K562 (cell line): ENCODE measurements around the gene AHSG. TPM values are rescaled to one million over a fixed set of nuclear protein-coding genes. Genes with fewer than 3 reads are reported as not detected.

Experiments used
- ATAC-seq: fragments of 200-7000 bp; cut with Tn5 transposase; 3 replicates; pipeline ENCODE4 v1.9.1; 2020; ENCODE audit warnings: moderate library complexity
- BruUV-seq: library from RNA; stranded (reverse); fragments of 400-500 nt; replicated peaks from 2 replicates; lab custom pipeline; 2021; lab: Mats Ljungman, UMichigan
- CTCF ChIA-PET: fragments of 300-600 bp; formaldehyde crosslinking; extraction: SDS; loops from one replicate; lab custom pipeline; 2021; ENCODE audit warnings: low intra/inter-chr PET ratio; lab: Yijun Ruan, JAX
- POLR2A ChIA-PET: fragments of 300-600, 350-650 bp; sonication (Branson Sonifier 250); formaldehyde crosslinking; extraction: SDS; loops from one replicate; lab custom pipeline; 2021; ENCODE audit warnings: antibody characterized with exemption, inconsistent platforms; lab: Yijun Ruan, JAX
- DNase-seq, 4 experiments: peaks; one replicate each; pipeline versions ENCODE4 v3.0.0 to v3.0.0-alpha.2; 2011 to 2018; ENCODE audit warnings: low spot score in 3 of 4, mixed read lengths in 3 of 4; ENCODE audit errors: extremely low read depth in 1 of 4
- FAIRE-seq: peaks from 2 replicates; lab custom pipeline; 2011; peaks lifted over from hg19 to GRCh38; lab: Jason Lieb, UNC
- H2AFZ ChIP-seq: 2 replicates; pipeline ENCODE4 v1.6.0; 2011; ENCODE audit warnings: low read depth, low read length, control low read depth, inconsistent platforms
- H3K27ac ChIP-seq: fragments of 200-600 bp; 3 replicates; pipeline ENCODE4 v1.8.0; 2011; ENCODE audit warnings: low read depth, mild to moderate bottlenecking, control low read depth, inconsistent platforms, low read length, moderate library complexity, mixed read lengths; ENCODE audit errors: extremely low read depth
- H3K27me3 ChIP-seq, 2 experiments: fragments of 300-600 bp in 1 of 2; 2 replicates in 1 of 2; 3 replicates in 1 of 2; pipeline versions ENCODE4 v1.6.0 to v1.8.0; 2011; ENCODE audit warnings: inconsistent platforms in 2 of 2, low read length in 2 of 2, mild to moderate bottlenecking in 1 of 2, mixed read lengths in 1 of 2, moderate library complexity in 1 of 2; ENCODE audit not compliant: control insufficient read depth in 2 of 2, insufficient read depth in 2 of 2
- H3K36me3 ChIP-seq: fragments of 300-600 bp; 3 replicates; pipeline ENCODE4 v1.8.0; 2011; ENCODE audit warnings: mild to moderate bottlenecking, low read length, inconsistent platforms; ENCODE audit not compliant: control insufficient read depth, insufficient read depth
- H3K4me1 ChIP-seq, 2 experiments: fragments of 200-600 bp in 1 of 2; replicated peaks in 1 of 2; 2 replicates in 1 of 2; 3 replicates in 1 of 2; pipeline versions ENCODE4 v1.5.1 to v1.8.0; 2011; ENCODE audit warnings: inconsistent platforms in 2 of 2, low read length in 2 of 2, mild to moderate bottlenecking in 1 of 2, mixed read lengths in 1 of 2, moderate library complexity in 1 of 2; ENCODE audit not compliant: control insufficient read depth in 2 of 2, insufficient read depth in 2 of 2
- H3K4me2 ChIP-seq: 2 replicates; pipeline ENCODE4 v1.6.1; 2011; ENCODE audit warnings: low read length, control low read depth, inconsistent platforms, mixed read lengths; ENCODE audit not compliant: insufficient read depth
- H3K4me3 ChIP-seq: fragments of 200-600 bp; sonication (generic), shearing (Covaris generic); 2 replicates; pipeline ENCODE4 v1.5.1; 2016; ENCODE audit warnings: control low read depth, inconsistent platforms
- H3K79me2 ChIP-seq: fragments of 200-600 bp; 3 replicates; pipeline ENCODE4 v1.8.0; 2011; ENCODE audit warnings: low read length, inconsistent platforms; ENCODE audit not compliant: control insufficient read depth, insufficient read depth
- H3K9ac ChIP-seq, 2 experiments: 2 replicates each; pipeline versions ENCODE4 v1.6.0 to v1.6.1; 2011; ENCODE audit warnings: low read depth in 2 of 2, low read length in 2 of 2, control low read depth in 1 of 2, inconsistent platforms in 1 of 2, mild to moderate bottlenecking in 1 of 2, mixed read lengths in 1 of 2; ENCODE audit not compliant: insufficient read depth in 1 of 2
- H3K9me1 ChIP-seq: one replicate; pipeline ENCODE4 v1.6.0; 2011; ENCODE audit warnings: inconsistent platforms, mild to moderate bottlenecking, low read length, moderate library complexity; ENCODE audit not compliant: control insufficient read depth, insufficient read depth
- H3K9me3 ChIP-seq: replicated peaks from 2 replicates; pipeline ENCODE4 v1.5.1; 2011; ENCODE audit warnings: low read depth, low read length, inconsistent platforms; ENCODE audit not compliant: control insufficient read depth, insufficient read depth
- H4K20me1 ChIP-seq: replicated peaks from 2 replicates; pipeline ENCODE4 v1.6.1; 2011; ENCODE audit warnings: low read length, inconsistent platforms, mixed read lengths; ENCODE audit not compliant: control insufficient read depth, insufficient read depth
- CBX3 ChIP-seq, 2 experiments: IDR thresholded peaks; 1 replicate in 1 of 2; 2 replicates in 1 of 2; pipeline ENCODE4 v1.6.1; 2012; ENCODE audit warnings: inconsistent platforms in 2 of 2, low read length in 2 of 2, borderline replicate concordance in 1 of 2, control low read depth in 1 of 2
- DIDO1 ChIP-seq: fragments of 450-650 bp; IDR thresholded peaks from 2 replicates; pipeline ENCODE4 v1.6.1; 2016; ENCODE audit warnings: low read depth, missing biosample characterization, missing genetic modification characterization
- FOXA1 ChIP-seq: fragments of 450-650 bp; IDR thresholded peaks from 2 replicates; pipeline ENCODE4 v1.6.1; 2016; ENCODE audit warnings: mild to moderate bottlenecking, borderline replicate concordance
- HCFC1 ChIP-seq: IDR thresholded peaks from 2 replicates; pipeline ENCODE4 v1.6.1; 2012; ENCODE audit warnings: low read depth, low read length, improper control_type of control experiment
- HNRNPLL ChIP-seq: fragments of 200-400 bp; formaldehyde crosslinking; IDR thresholded peaks from 2 replicates; pipeline ENCODE4 v1.6.1; 2017; ENCODE audit warnings: low read length, low read depth, mild to moderate bottlenecking; ENCODE audit not compliant: poor library complexity, severe bottlenecking
- PHB2 ChIP-seq: fragments of 450-650 bp; IDR thresholded peaks from 2 replicates; pipeline ENCODE4 v1.6.1; 2017; ENCODE audit warnings: low read depth
- WGBS: fragments of 100-300 bp; shearing (Covaris generic); methylation state at CpG from one replicate; pipeline ENCODE4 v1.1.6; 2016; ENCODE audit warnings: low coverage, mixed read lengths; ENCODE audit not compliant: insufficient coverage; ENCODE audit errors: missing lambda C conversion rate; 5-methylcytosine and 5-hydroxymethylcytosine counted together
- in situ Hi-C: fragments of 300-500 bp; cut with MboI; formaldehyde crosslinking; loops from 4 replicates; pipeline ENCODE4 v1.15.0; 2018; ENCODE audit warnings: inconsistent platforms, mixed read lengths
- intact Hi-C: fragments of 100-400 bp; cut with micrococcal nuclease; formaldehyde crosslinking; loops from 2 replicates; pipeline ENCODE4 v1.14.2; 2022
- polyA plus RNA-seq, 8 experiments: library from polyadenylated mRNA; depleted of rRNA in 4 of 8; stranded (reverse) in 5 of 8; unstranded in 3 of 8; fragments of >200 nt; fragmentation: Nextera tagmentation in 2 of 8; fragmentation: Illumina TruSeq in 1 of 8; extraction: Ambion mirVana in 2 of 8; extraction: Trizol in 1 of 8; gene quantifications; 2 replicates each; pipeline versions ENCODE4 v1.2.1 to v1.2.3, GENCODE V29; 2011 to 2014; ENCODE audit warnings: inconsistent platforms in 1 of 8, missing spikeins in 1 of 8
- total RNA-seq, 7 experiments: library from RNA; depleted of rRNA in 6 of 7; stranded (reverse); fragments of >200 nt in 6 of 7; fragmentation: Illumina TruSeq in 2 of 7; extraction: Trizol in 2 of 7; gene quantifications; 2 replicates each; pipeline versions ENCODE4 v1.2.1 to v1.2.3, GENCODE V29; 2011 to 2021; ENCODE audit warnings: low replicate concordance in 1 of 7
- TF ChIP-seq, protein P1 (sequence below): IDR thresholded peaks from 3 replicates; pipeline ENCODE4 v1.6.1; 2011; ENCODE audit warnings: borderline replicate concordance, mild to moderate bottlenecking; ENCODE audit not compliant: insufficient read length, insufficient read depth

The AHSG gene
- total and polyA plus RNA-seq, 9 of the 15 experiments (the other 6 are each of a cell fraction or from before 2014, with no cell fraction given), result 0.69 TPM; not detected in 8

DNA sequence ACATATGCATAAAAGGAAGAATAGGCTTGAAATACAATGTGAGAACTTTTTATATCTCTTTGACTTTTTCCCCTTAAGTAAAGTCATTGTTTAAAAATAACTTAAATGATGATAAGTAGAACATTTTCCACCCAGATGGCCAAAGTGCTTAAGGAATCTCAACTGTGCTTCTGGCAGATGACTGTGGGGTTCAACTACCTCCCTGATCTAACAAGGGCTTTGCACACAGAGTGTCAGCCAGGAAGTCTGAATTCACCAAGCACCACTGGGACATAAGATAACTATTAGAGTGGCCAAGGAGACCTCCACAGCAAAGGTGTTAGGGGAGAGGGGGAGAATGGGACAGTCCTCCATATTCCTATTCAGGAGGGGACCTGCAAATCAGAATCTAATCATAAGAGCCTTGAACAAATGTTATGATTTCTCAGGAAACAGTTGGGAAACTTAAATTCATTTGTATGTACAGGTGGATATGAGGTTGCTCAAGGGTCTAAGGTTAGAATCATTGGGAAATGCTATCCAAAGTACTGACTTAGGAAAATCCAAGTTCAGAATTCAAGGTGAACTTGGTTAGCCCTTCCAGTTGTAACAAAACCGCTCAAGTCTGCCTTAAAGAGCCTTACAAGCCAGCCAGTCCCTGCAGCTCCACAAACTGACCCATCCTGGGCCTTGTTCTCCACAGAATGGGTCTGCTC is 27.1 kb downstream of the AHSG start, which contains the start of gene FETUB:
Gene FETUB, plus strand, starts transcription at position 622 of the 695 bp plus-strand sequence. Its CDS starts 62 bp downstream, at position 684.
- in situ Hi-C loops (no loop called here), intact Hi-C loops (no loop called here)
- TF ChIP-seq CBX3 (IDR thresholded peaks at IDR 0.05; ENCODE audit: borderline replicate concordance in 1 of 2, low read length in 2 of 2) (no peak), HCFC1 (no peak), DIDO1 (tag) (no peak), PHB2 (no peak), FOXA1 (no peak), HNRNPLL (no peak)
- TF ChIP-seq, protein P1, sequence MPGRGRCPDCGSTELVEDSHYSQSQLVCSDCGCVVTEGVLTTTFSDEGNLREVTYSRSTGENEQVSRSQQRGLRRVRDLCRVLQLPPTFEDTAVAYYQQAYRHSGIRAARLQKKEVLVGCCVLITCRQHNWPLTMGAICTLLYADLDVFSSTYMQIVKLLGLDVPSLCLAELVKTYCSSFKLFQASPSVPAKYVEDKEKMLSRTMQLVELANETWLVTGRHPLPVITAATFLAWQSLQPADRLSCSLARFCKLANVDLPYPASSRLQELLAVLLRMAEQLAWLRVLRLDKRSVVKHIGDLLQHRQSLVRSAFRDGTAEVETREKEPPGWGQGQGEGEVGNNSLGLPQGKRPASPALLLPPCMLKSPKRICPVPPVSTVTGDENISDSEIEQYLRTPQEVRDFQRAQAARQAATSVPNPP, result no peak
- no peaks in the 10 kb centered on the region for H4K20me1 ChIP-seq
- no peaks in the 10 kb centered on the region for H3K9me1 ChIP-seq
- H3K4me1 ChIP-seq, result peaks cover 0 to 7% of the 10 kb centered on the region in 2 experiments; a peak in 2 of 5 replicates
- POLR2A ChIA-PET, result no interaction called here
- CTCF ChIA-PET, result no interaction called here
- BruUV-seq, result no TSS peak
- FAIRE-seq (no peak), DNase-seq (no peak), ATAC-seq (no peak)
- no peaks in the 10 kb centered on the region for H3K79me2 ChIP-seq
- H3K9me3 ChIP-seq, result no peaks in the 10 kb centered on the region
- 0% methylated on average over 1 of the region's 1 CpG for WGBS
- no peaks in the 10 kb centered on the region for H3K36me3 ChIP-seq
- H3K27ac ChIP-seq, result no peak within 1 kb of the TSS
- H2AFZ ChIP-seq, result no peak within 1 kb of the TSS
- H3K4me3 ChIP-seq, result no peak within 1 kb of the TSS
- no peak within 1 kb of the TSS for H3K9ac ChIP-seq
- H3K4me2 ChIP-seq, result no peak within 1 kb of the TSS
- peaks cover 6 to 37% of the 10 kb centered on the region in 2 experiments; a peak in 3 of 5 replicates for H3K27me3 ChIP-seq
